ENCODE measurements around the gene PTPRZ1. TPM values are rescaled to one million over a fixed set of nuclear protein-coding genes. Genes with fewer than 3 reads are reported as not detected.

Gene PTPRZ1
- total and polyA plus RNA-seq, 2 of the 8 experiments (the other 6 are each of a cell fraction or from before 2014, with no cell fraction given), result 112 to 135 TPM

GRCh38 chr7:122095642-122096041 is 222.7 kb downstream of the PTPRZ1 start:
- FAIRE-seq, result no peak
- H3K56ac ChIP-seq (replicated peaks; ENCODE audit: insufficient read length, low read depth, low read length), result no peak overlapping the region

More at GRCh38 chr7:122095642-122096041, 222.7 kb downstream of the PTPRZ1 start:
- Histone ChIP-seq H2BK5ac (ENCODE audit: low read depth, low read length) (no peak overlapping the region), H3K9ac (replicated peaks in 1 of 4; ENCODE audit: extremely low read depth in 1 of 4, low read depth in 3 of 4, low read length in 3 of 4) (no peak overlapping the region), H3K23ac (ENCODE audit: insufficient read length) (no peak overlapping the region), H4K91ac (replicated peaks; ENCODE audit: insufficient read length, low read length) (no peak overlapping the region), H2AK5ac (ENCODE audit: low read depth, low read length) (no peak overlapping the region), H3K14ac (ENCODE audit: insufficient read length) (no peak overlapping the region), H3K79me1 (ENCODE audit: low read depth, low read length) (no peaks in the 10 kb centered on the region), H2BK12ac (ENCODE audit: low read depth, low read length) (no peak overlapping the region), H3K9me3 (ENCODE audit: insufficient read depth in 2 of 2, low read depth in 1 of 2, low read length in 1 of 2) (no peaks in the 10 kb centered on the region), H3K27ac (ENCODE audit: low read depth, low read length) (no peak overlapping the region), H3K36me3 (ENCODE audit: control insufficient read depth in 2 of 4, insufficient read depth in 4 of 4, low read length in 3 of 4) (peaks cover 10 to 96% (median 60%) of the 10 kb centered on the region in 4 experiments), H3K4me2 (ENCODE audit: insufficient read depth in 1 of 2, low read depth in 2 of 2, low read length in 2 of 2) (no peak overlapping the region), H2AFZ (ENCODE audit: low read length) (no peak overlapping the region), H2BK120ac (replicated peaks; ENCODE audit: low read depth, low read length) (no peak overlapping the region), H4K5ac (ENCODE audit: insufficient read length, low read depth, low read length) (no peak overlapping the region), H3K27me3 (replicated peaks in 1 of 4; ENCODE audit: control insufficient read depth in 3 of 4, extremely low read depth in 1 of 4, insufficient read depth in 3 of 4, low read length in 3 of 4) (no peaks in the 10 kb centered on the region), H3K4me3 (ENCODE audit: extremely low read depth in 1 of 4, insufficient read depth in 2 of 4, low read depth in 3 of 4, low read length in 4 of 4) (no peak overlapping the region), H2BK20ac (ENCODE audit: low read length) (no peak overlapping the region), H3K4me1 (replicated peaks in 1 of 4; ENCODE audit: control insufficient read depth in 3 of 4, insufficient read depth in 4 of 4, low read length in 3 of 4) (peaks cover 0 to 3% (median 0%) of the 10 kb centered on the region in 4 experiments; a peak in 2 of 7 replicates), H4K20me1 (replicated peaks in 1 of 2; ENCODE audit: control insufficient read depth in 1 of 2, insufficient read depth in 2 of 2, low read length in 2 of 2) (peaks cover 8 to 11% of the 10 kb centered on the region in 2 experiments), H2BK15ac (ENCODE audit: low read length) (no peak overlapping the region), H3K4ac (replicated peaks; ENCODE audit: insufficient read length, low read depth, low read length) (no peak overlapping the region), H3K18ac (ENCODE audit: extremely low read depth, low read length) (no peak overlapping the region), H3K79me2 (ENCODE audit: control insufficient read depth in 1 of 2, insufficient read depth in 2 of 2, low read length in 2 of 2) (peaks cover 0 to 37% of the 10 kb centered on the region in 2 experiments; a peak in 2 of 4 replicates), H4K8ac (ENCODE audit: extremely low read depth, insufficient read depth, low read length) (no peak overlapping the region), H3K23me2 (ENCODE audit: low read depth, low read length) (no peaks in the 10 kb centered on the region)
- ChIA-PET POLR2A (ENCODE audit: partially characterized antibody) (interaction anchor here (1.0 to 1.2 kb wide), 2 partner anchors 13 to 14 kb away, joined by 3 to 6 read pairs; no protein-coding TSS in a partner anchor), CTCF (ENCODE audit: partially characterized antibody) (interaction anchor here (0.7 to 3.7 kb wide), 3 partner anchors 13 to 22 kb away, joined by 3 to 44 read pairs (median 6); no protein-coding TSS in a partner anchor)
- no peak for DNase-seq (ENCODE audit: low read depth in 1 of 2, low spot score in 2 of 2)
- WGBS, 2 experiments (ENCODE audit: extremely low coverage in 1 of 2, insufficient coverage in 1 of 2, insufficient read length in 1 of 2, insufficient replicate concordance in 2 of 2, low coverage in 1 of 2, low lambda C conversion rate in 2 of 2, missing lambda C conversion rate in 1 of 2), result 89% methylated on average over 4 of the region's 4 CpGs; no CpG with 5 or more reads in 1 of the 2 experiments

Data from H1 (cell line).